ENCODE measurements around the gene CPAMD8. TPM values are rescaled to one million over a fixed set of nuclear protein-coding genes. Genes with fewer than 3 reads are reported as not detected.

The CPAMD8 gene
- total RNA-seq, 1 experiment from 2014 or later, result 3.9 TPM

DNA sequence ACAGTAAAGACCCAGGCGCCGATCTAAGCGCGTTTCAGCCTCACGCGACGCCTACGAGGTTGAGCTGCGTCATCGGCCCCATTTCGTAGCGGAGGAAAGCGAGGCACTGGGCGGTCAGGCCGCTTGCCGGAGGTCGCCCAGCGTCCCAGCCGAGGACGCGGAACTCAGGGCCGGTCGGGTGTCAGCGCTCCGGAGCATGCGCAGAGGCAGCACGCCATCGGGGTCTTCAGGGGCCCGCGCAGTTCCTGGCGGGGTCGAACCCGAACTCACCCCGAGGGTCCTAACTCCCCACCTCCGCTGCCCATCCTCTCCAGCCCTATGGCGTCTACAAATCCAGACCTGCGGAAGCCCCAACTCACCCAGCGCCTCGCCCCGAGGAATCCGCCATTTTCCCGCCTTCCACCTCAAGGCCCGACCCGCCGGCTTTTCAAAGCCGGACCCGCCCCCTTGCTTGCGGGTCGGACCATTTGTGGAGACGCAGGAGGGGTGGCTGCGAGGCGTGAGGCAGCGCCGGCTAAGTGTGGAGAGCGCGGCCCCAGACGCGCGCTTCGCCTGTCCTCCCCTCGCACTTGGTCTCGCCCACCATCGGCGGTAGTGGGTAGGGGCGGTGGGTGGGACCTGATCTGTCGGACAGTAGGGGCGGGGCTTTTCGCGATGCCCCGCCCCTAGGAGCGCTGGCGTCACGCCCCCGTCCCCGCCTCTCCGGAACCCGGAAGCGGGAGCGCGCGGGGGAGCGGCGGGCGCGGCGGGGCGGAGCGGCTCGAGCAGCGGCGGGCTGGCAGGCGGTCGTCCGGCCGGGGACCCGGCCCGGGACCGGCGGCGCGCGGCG, 48.6 kb upstream of the CPAMD8 start, which contains the start of the genes HAUS8 and MYO9B:
HAUS8 (minus strand) TSS at position 418 of the 829 bp plus-strand sequence; CDS start at position 388, 30 bp downstream.
MYO9B (plus strand) TSS at position 743 of the 829 bp plus-strand sequence. CDS start 25,941 bp downstream, outside the sequence.
- H3K4me3 ChIP-seq (ENCODE audit: low read length), result peak within 1 kb of the TSS; percentile 91
- no peaks in the 10 kb centered on the region for H3K9me3 ChIP-seq (ENCODE audit: low read length)
- H3K9me2 ChIP-seq (replicated peaks; ENCODE audit: low read length), result no peaks in the 10 kb centered on the region
- peaks cover 5% of the 10 kb centered on the region; the same call in 1 of the 2 replicates for H4K20me1 ChIP-seq (ENCODE audit: low read length)
- peaks cover 16% of the 10 kb centered on the region; the same call in 1 of the 2 replicates for H3K36me3 ChIP-seq (ENCODE audit: low read depth, low read length)
- intact Hi-C loops (cut with micrococcal nuclease), result no loop called here
- peaks cover 81% of the 10 kb centered on the region for H3K79me2 ChIP-seq (ENCODE audit: low read length)
- BruUV-seq (replicated peaks), result no TSS peak
- H3K4me1 ChIP-seq (ENCODE audit: insufficient read depth, low read length), result peaks cover 32% of the 10 kb centered on the region
- H3F3A ChIP-seq (ENCODE audit: low read length, unreplicated experiment), result no peaks in the 10 kb centered on the region
- ChIA-PET POLR2A (ENCODE audit: unreplicated experiment) (no interaction called here), CTCF (no interaction called here)
- peak within 1 kb of the TSS; percentile 70 for H2AFZ ChIP-seq (ENCODE audit: low read length)
- DNase-seq (peak; percentile 99), ATAC-seq (peak; percentile 79)
- H3K27me3 ChIP-seq (ENCODE audit: low read length), result no peaks in the 10 kb centered on the region
- peak within 1 kb of the TSS; percentile 49 for H3K27ac ChIP-seq (ENCODE audit: low read length)
- H3K9ac ChIP-seq (ENCODE audit: low read length), result peak within 1 kb of the TSS; percentile 90
- peak within 1 kb of the TSS; percentile 97 for H3K4me2 ChIP-seq (ENCODE audit: low read length)
- TF ChIP-seq EZH2phosphoT487 (IDR thresholded peaks at IDR 0.05; ENCODE audit: borderline replicate concordance, low read length), result no peak

DNA sequence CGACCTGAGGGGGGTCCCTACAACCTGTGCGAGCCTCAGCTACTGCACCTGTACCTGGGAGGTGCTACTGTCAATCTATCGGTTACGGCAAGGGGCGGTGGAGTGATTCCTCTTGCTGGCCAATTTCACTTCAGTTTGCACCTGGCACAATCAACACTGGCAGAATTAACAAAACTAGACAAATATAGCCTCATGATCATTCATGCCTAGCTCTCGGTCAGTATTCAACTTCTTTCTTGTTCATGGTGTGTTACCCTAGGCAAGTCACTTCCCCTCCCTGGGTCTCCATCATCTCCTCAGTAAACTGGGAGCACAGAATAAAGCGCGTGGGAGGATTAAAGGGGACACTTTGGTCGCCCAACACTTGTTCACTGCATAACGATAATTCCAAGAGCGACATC, 48.0 kb upstream of the CPAMD8 start:
- TSS peak; percentile 69 for BruUV-seq (replicated peaks)

DNA sequence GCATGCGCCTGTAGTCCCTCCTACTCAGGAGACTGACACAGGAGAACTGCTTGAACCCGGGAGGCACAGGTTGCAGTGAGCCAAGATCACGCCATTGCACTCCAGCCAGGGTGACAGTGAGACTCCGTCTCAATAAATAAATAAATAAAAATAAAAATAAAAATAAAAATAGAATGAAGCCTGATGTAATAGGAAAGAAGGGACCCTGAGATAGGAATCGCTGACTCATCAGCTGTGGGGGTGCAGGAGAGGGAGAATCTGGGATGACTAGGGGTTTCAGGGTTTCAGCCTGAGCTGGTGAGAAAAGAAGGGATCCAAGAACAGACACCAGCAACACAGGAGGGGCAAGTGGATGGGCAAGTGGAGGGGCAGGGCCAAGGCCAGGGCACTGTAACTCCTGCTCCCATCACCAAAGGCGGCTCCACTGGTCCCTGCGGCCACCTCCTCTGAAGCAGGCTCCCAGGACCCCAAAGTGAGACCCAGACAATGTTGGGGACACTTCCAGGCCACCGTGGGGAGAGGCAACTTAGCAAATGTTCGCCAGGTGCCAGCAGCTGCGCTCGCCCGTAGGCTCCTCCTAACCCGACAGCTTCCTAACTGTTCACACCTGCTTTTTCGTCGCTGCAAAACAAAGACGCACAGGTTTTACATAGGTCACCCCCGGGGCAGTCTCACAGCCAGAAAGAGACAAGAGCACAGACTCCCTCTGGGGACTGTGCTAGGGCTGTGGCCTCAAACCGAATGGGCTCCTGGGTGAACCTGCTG, 47.4 kb upstream of the CPAMD8 start:
- peaks cover 16% of the 10 kb centered on the region; the same call in 1 of the 2 replicates for H3K36me3 ChIP-seq (ENCODE audit: low read depth, low read length)
- peak overlapping the region; percentile 97 for H3K4me2 ChIP-seq (ENCODE audit: low read length)
- peak overlapping the region; percentile 89 for H3K4me3 ChIP-seq (ENCODE audit: low read length)
- ATAC-seq (no peak), DNase-seq (no peak)
- no peak overlapping the region for H3K27ac ChIP-seq (ENCODE audit: low read length)
- H3K79me2 ChIP-seq (ENCODE audit: low read length), result peaks cover 77% of the 10 kb centered on the region
- no peaks in the 10 kb centered on the region for H3K27me3 ChIP-seq (ENCODE audit: low read length)
- no peaks in the 10 kb centered on the region for H3K9me3 ChIP-seq (ENCODE audit: low read length)
- H3K9me2 ChIP-seq (replicated peaks; ENCODE audit: low read length), result no peaks in the 10 kb centered on the region
- peak overlapping the region; percentile 90 for H3K9ac ChIP-seq (ENCODE audit: low read length)
- intact Hi-C loops (cut with micrococcal nuclease), result no loop called here
- TF ChIP-seq EZH2 (IDR thresholded peaks at IDR 0.05; ENCODE audit: low read length, unreplicated experiment) (no peak), EZH2phosphoT487 (IDR thresholded peaks at IDR 0.05; ENCODE audit: borderline replicate concordance, low read length) (no peak)
- TF ChIP-seq, protein P1, sequence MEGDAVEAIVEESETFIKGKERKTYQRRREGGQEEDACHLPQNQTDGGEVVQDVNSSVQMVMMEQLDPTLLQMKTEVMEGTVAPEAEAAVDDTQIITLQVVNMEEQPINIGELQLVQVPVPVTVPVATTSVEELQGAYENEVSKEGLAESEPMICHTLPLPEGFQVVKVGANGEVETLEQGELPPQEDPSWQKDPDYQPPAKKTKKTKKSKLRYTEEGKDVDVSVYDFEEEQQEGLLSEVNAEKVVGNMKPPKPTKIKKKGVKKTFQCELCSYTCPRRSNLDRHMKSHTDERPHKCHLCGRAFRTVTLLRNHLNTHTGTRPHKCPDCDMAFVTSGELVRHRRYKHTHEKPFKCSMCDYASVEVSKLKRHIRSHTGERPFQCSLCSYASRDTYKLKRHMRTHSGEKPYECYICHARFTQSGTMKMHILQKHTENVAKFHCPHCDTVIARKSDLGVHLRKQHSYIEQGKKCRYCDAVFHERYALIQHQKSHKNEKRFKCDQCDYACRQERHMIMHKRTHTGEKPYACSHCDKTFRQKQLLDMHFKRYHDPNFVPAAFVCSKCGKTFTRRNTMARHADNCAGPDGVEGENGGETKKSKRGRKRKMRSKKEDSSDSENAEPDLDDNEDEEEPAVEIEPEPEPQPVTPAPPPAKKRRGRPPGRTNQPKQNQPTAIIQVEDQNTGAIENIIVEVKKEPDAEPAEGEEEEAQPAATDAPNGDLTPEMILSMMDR (conservative IDR thresholded peaks at IDR 0.05; ENCODE audit: low read depth, low read length), result no peak
- H3K4me1 ChIP-seq (ENCODE audit: insufficient read depth, low read length), result peaks cover 25% of the 10 kb centered on the region
- BruUV-seq (replicated peaks), result no TSS peak
- peaks cover 5% of the 10 kb centered on the region; the same call in 1 of the 2 replicates for H4K20me1 ChIP-seq (ENCODE audit: low read length)
- ChIA-PET POLR2A (ENCODE audit: unreplicated experiment) (interaction anchor here (0.6 kb wide), 1 partner anchor 244 kb away, joined by 18 read pairs; no protein-coding TSS in a partner anchor), CTCF (no interaction called here)
- peak overlapping the region; percentile 70; the same call in 1 of the 2 replicates for H2AFZ ChIP-seq (ENCODE audit: low read length)
- no peaks in the 10 kb centered on the region for H3F3A ChIP-seq (ENCODE audit: low read length, unreplicated experiment)

More for the DNA sequence above, 48.0 kb upstream of the CPAMD8 start:
- H3F3A ChIP-seq (ENCODE audit: low read length, unreplicated experiment), result no peaks in the 10 kb centered on the region
- H3K4me1 ChIP-seq (ENCODE audit: insufficient read depth, low read length), result peaks cover 30% of the 10 kb centered on the region
- H4K20me1 ChIP-seq (ENCODE audit: low read length), result peaks cover 5% of the 10 kb centered on the region; the same call in 1 of the 2 replicates
- peak overlapping the region; percentile 90 for H3K9ac ChIP-seq (ENCODE audit: low read length)
- H2AFZ ChIP-seq (ENCODE audit: low read length), result peak overlapping the region; percentile 70
- no peaks in the 10 kb centered on the region for H3K9me3 ChIP-seq (ENCODE audit: low read length)
- no peak for TF ChIP-seq EZH2phosphoT487 (IDR thresholded peaks at IDR 0.05; ENCODE audit: borderline replicate concordance, low read length)
- TF ChIP-seq, protein P1 (conservative IDR thresholded peaks at IDR 0.05; ENCODE audit: low read depth, low read length), result no peak
- TF ChIP-seq EZH2 (IDR thresholded peaks at IDR 0.05; ENCODE audit: low read length, unreplicated experiment), result no peak
- H3K36me3 ChIP-seq (ENCODE audit: low read depth, low read length), result peaks cover 16% of the 10 kb centered on the region; the same call in 1 of the 2 replicates
- ChIA-PET CTCF (no interaction called here), POLR2A (ENCODE audit: unreplicated experiment) (no interaction called here)
- peaks cover 83% of the 10 kb centered on the region for H3K79me2 ChIP-seq (ENCODE audit: low read length)
- peak overlapping the region; percentile 89 for H3K4me3 ChIP-seq (ENCODE audit: low read length)
- no peaks in the 10 kb centered on the region for H3K9me2 ChIP-seq (replicated peaks; ENCODE audit: low read length)
- no peaks in the 10 kb centered on the region for H3K27me3 ChIP-seq (ENCODE audit: low read length)
- no peak for DNase-seq
- intact Hi-C loops (cut with micrococcal nuclease), result no loop called here
- peak overlapping the region; percentile 97 for H3K4me2 ChIP-seq (ENCODE audit: low read length)
- ATAC-seq, result no peak
- H3K27ac ChIP-seq (ENCODE audit: low read length), result peak overlapping the region; percentile 49

Measured in PC-3 (cell line).